Suprapubic skin (tissue), 4 donors: ENCODE results near the gene IL4.

Experiments used
- EP300 ChIP-seq: sonication (generic); formaldehyde crosslinking; IDR thresholded peaks from one replicate; pipeline ENCODE4 v1.6.1; 2017; ENCODE audit warnings: antibody characterized with exemption
- POLR2A ChIP-seq, 2 donors: fragments of 450-650 bp; IDR thresholded peaks; one replicate each; pipeline ENCODE4 v1.6.1; 2017; ENCODE audit warnings: antibody characterized with exemption in 2 of 2, mild to moderate bottlenecking in 2 of 2, moderate library complexity in 2 of 2
- POLR2AphosphoS5 ChIP-seq, 3 donors: sonication (generic); formaldehyde crosslinking; IDR thresholded peaks; one replicate each; pipeline ENCODE4 v1.6.1; 2017; ENCODE audit warnings: antibody characterized with exemption in 3 of 3
- TF ChIP-seq, protein P1 (sequence below), 2 donors: fragments of 200-600 bp in 1 of 2; fragments of 450-650 bp in 1 of 2; sonication (generic) in 1 of 2; IDR thresholded peaks; one replicate each; pipeline ENCODE4 v1.5.1; 2016 to 2019; ENCODE audit warnings: antibody characterized with exemption in 2 of 2, mild to moderate bottlenecking in 1 of 2, moderate library complexity in 1 of 2

DNA sequence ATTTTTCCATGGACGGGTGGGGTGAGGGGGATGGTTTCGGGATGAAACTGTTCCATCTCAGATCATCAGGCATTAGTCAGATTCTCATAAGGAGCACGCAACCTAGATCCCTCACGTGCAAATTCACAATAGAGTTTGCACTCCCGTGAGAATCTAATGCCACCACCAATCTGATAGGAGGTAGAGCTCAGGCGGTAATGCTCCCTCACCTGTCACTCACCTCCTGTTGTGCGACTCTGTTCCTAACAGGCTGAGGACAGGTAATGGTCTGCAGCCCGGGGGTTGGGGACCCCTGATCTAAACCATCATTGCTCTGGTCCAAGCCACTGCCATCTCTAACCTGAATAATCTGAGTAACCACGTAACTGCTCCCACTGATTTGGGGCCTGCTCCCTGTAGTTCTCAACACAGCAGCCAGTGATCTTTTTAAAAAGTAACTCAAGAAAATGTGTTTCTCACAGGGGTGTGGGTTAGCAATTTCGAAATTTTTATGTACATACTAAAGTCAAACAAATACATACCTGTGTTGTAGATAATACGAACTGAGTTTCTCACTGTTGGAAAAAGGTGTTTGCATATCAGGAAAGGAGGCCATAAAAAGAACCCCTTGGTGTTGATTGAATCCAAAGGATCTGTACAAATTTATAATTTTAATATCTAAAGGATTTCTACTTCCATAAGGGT is 27.1 kb upstream of the IL4 start:
- TF ChIP-seq POLR2A (IDR thresholded peaks at IDR 0.05) (no peak), EP300 (no peak), POLR2AphosphoS5 (IDR thresholded peaks at IDR 0.05) (no peak)
- TF ChIP-seq, protein P1, sequence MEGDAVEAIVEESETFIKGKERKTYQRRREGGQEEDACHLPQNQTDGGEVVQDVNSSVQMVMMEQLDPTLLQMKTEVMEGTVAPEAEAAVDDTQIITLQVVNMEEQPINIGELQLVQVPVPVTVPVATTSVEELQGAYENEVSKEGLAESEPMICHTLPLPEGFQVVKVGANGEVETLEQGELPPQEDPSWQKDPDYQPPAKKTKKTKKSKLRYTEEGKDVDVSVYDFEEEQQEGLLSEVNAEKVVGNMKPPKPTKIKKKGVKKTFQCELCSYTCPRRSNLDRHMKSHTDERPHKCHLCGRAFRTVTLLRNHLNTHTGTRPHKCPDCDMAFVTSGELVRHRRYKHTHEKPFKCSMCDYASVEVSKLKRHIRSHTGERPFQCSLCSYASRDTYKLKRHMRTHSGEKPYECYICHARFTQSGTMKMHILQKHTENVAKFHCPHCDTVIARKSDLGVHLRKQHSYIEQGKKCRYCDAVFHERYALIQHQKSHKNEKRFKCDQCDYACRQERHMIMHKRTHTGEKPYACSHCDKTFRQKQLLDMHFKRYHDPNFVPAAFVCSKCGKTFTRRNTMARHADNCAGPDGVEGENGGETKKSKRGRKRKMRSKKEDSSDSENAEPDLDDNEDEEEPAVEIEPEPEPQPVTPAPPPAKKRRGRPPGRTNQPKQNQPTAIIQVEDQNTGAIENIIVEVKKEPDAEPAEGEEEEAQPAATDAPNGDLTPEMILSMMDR (IDR thresholded peaks at IDR 0.05), result no peak
